COLO829 (cell line): Measurements from ENCODE around the gene ZBTB34.

Experiments used
- DNase-seq: peaks from one replicate; pipeline ENCODE4 v3.0.0; 2012; ENCODE audit warnings: low spot score

Gene ZBTB34

GRCh38 chr9:126926364-126926763 is 65.9 kb downstream of the ZBTB34 start:
- DNase-seq, result no peak

- DNase-seq, result no peak
Measured at GRCh38 chr9:126927419-126927818, 67.0 kb downstream of the ZBTB34 start.

GRCh38 chr9:126932871-126933321 is 72.5 kb downstream of the ZBTB34 start:
- DNase-seq, result no peak

GRCh38 chr9:126933334-126933980 is 73.0 kb downstream of the ZBTB34 start:
- DNase-seq, result no peak

GRCh38 chr9:126934441-126934840 is 74.0 kb downstream of the ZBTB34 start:
- no peak for DNase-seq
